Mesodermal cell (in vitro differentiated cells): Measurements from ENCODE around the gene EXOSC6.
A peak's percentile ranks its signal among the peaks of the same experiment; 100 is the strongest.
"Not testable (repeated sequence)": the region's sequence is repeated elsewhere in the genome, so short reads cannot be mapped to it uniquely, and the experiment has no call there.

ENCODE experiments used
- H3K27ac ChIP-seq: 2 replicates; pipeline ENCODE4 v1.7.0; 2013; ENCODE audit warnings: mild to moderate bottlenecking, low read depth, low read length, moderate library complexity; ENCODE audit not compliant: severe bottlenecking
- H3K36me3 ChIP-seq: 2 replicates; pipeline ENCODE4 v1.7.1; 2013; ENCODE audit warnings: mild to moderate bottlenecking, low read length, moderate library complexity; ENCODE audit not compliant: control insufficient read depth, insufficient read depth
- H3K4me1 ChIP-seq: one replicate; pipeline ENCODE4 v1.7.1; 2013; ENCODE audit warnings: mild to moderate bottlenecking, low read length; ENCODE audit not compliant: insufficient read depth, control insufficient read depth, poor library complexity, severe bottlenecking
- H3K4me3 ChIP-seq: 2 replicates; pipeline ENCODE4 v1.7.0; 2013; ENCODE audit warnings: low read length, control low read depth, mild to moderate bottlenecking; ENCODE audit not compliant: insufficient read depth, poor library complexity, severe bottlenecking; ENCODE audit errors: extremely low read depth
- H3K9me3 ChIP-seq: 2 replicates; pipeline ENCODE4 v1.7.1; 2013; ENCODE audit warnings: mild to moderate bottlenecking, low read length, moderate library complexity; ENCODE audit not compliant: control insufficient read depth
- WGBS, 2 experiments: methylation state at CpG; one replicate each; pipeline ENCODE4 v1.1.5; 2013; ENCODE audit warnings: missing lambda C conversion rate in 2 of 2; ENCODE audit not compliant: insufficient coverage in 2 of 2; 5-methylcytosine and 5-hydroxymethylcytosine counted together

The EXOSC6 gene

GRCh38 chr16:70254180-70254964 is 2.6 kb upstream of the EXOSC6 start:
- Histone ChIP-seq H3K27ac (peak overlapping the region; percentile 5), H3K4me1 (peaks cover 8% of the 10 kb centered on the region), H3K36me3 (peaks cover 76% of the 10 kb centered on the region), H3K4me3 (no peak overlapping the region), H3K9me3 (no peaks in the 10 kb centered on the region)
- WGBS, 2 experiments: 97 to 100% methylated on average over 5 to 8 of the region's 9 CpGs

- Histone ChIP-seq H3K27ac (no peak overlapping the region), H3K4me1 (peaks cover 8% of the 10 kb centered on the region), H3K36me3 (peaks cover 69% of the 10 kb centered on the region), H3K4me3 (no peak overlapping the region), H3K9me3 (no peaks in the 10 kb centered on the region)
- 91 to 93% methylated on average over 14 to 16 of the region's 16 CpGs for WGBS, 2 experiments
Observed at GRCh38 chr16:70253291-70254106, 1.8 kb upstream of the EXOSC6 start.

- H3K4me1 ChIP-seq: peaks cover 8% of the 10 kb centered on the region
- H3K36me3 ChIP-seq: peaks cover 61% of the 10 kb centered on the region
- WGBS, 2 experiments: 89% methylated on average over 18 of the region's 21 CpGs
- no peaks in the 10 kb centered on the region for H3K9me3 ChIP-seq
- H3K27ac ChIP-seq: peak overlapping the region; percentile 55
- H3K4me3 ChIP-seq: no peak overlapping the region
Observed at GRCh38 chr16:70252355-70252988, 732 bp upstream of the EXOSC6 start.

- 1% methylated on average over 61 to 67 of the region's 92 CpGs for WGBS, 2 experiments
- peak overlapping the region; percentile 59 for H3K4me3 ChIP-seq
- peak overlapping the region; percentile 57 for H3K27ac ChIP-seq
- peaks cover 47% of the 10 kb centered on the region for H3K36me3 ChIP-seq
- H3K9me3 ChIP-seq: no peaks in the 10 kb centered on the region
- H3K4me1 ChIP-seq: peaks cover 4% of the 10 kb centered on the region
Observed at GRCh38 chr16:70250748-70251628, 752 bp downstream of the EXOSC6 start.

GRCh38 chr16:70249697-70250096 is 2.0 kb downstream of the EXOSC6 start:
- H3K4me3 ChIP-seq: peak overlapping the region; percentile 59
- H3K4me1 ChIP-seq, H3K27ac ChIP-seq, H3K9me3 ChIP-seq: not testable (repeated sequence)
- peaks cover 35% of the 10 kb centered on the region for H3K36me3 ChIP-seq
- 100% methylated on average over 1 of the region's 4 CpGs; no CpG with 5 or more reads in 1 of the 2 experiments for WGBS, 2 experiments

GRCh38 chr16:70238773-70239172 is 13.0 kb downstream of the EXOSC6 start:
- not testable (repeated sequence) for H3K4me3 ChIP-seq, H3K4me1 ChIP-seq, H3K36me3 ChIP-seq, H3K9me3 ChIP-seq, H3K27ac ChIP-seq

GRCh38 chr16:70231831-70232230 is 19.9 kb downstream of the EXOSC6 start:
- WGBS, 2 experiments: no CpG with 5 or more reads among the region's 3 CpGs
- H3K36me3 ChIP-seq: peaks cover 15% of the 10 kb centered on the region
- not testable (repeated sequence) for H3K9me3 ChIP-seq, H3K4me3 ChIP-seq, H3K27ac ChIP-seq, H3K4me1 ChIP-seq

- not testable (repeated sequence) for H3K27ac ChIP-seq
Observed at GRCh38 chr16:70226024-70226423, 25.7 kb downstream of the EXOSC6 start.

GRCh38 chr16:70225430-70225829 is 26.3 kb downstream of the EXOSC6 start:
- not testable (repeated sequence) for H3K9me3 ChIP-seq, H3K4me1 ChIP-seq, H3K4me3 ChIP-seq, H3K27ac ChIP-seq, H3K36me3 ChIP-seq
- WGBS, 2 experiments: no CpG with 5 or more reads among the region's 4 CpGs

More at GRCh38 chr16:70226024-70226423, 25.7 kb downstream of the EXOSC6 start:
- not testable (repeated sequence) for H3K4me1 ChIP-seq, H3K9me3 ChIP-seq, H3K36me3 ChIP-seq, H3K4me3 ChIP-seq

- 100% methylated on average over 6 of the region's 24 CpGs; no CpG with 5 or more reads in 1 of the 2 experiments for WGBS, 2 experiments
- H3K9me3 ChIP-seq, H3K36me3 ChIP-seq, H3K4me3 ChIP-seq, H3K27ac ChIP-seq, H3K4me1 ChIP-seq: not testable (repeated sequence)
Observed at GRCh38 chr16:70224645-70225044, 27.1 kb downstream of the EXOSC6 start.
